ENCODE results near the gene AADACL2.
"Not testable (repeated sequence)": the region's sequence is repeated elsewhere in the genome, so short reads cannot be mapped to it uniquely, and the experiment has no call there.

GRCh38 chr3:151764699-151765098, 31.0 kb downstream of the AADACL2 start:
- TF ChIP-seq POLR2A (IDR thresholded peaks at IDR 0.05; ENCODE audit: low read depth, low read length); SMC3 (IDR thresholded peaks at IDR 0.05; ENCODE audit: low read depth, low read length); CEBPB (IDR thresholded peaks at IDR 0.05; ENCODE audit: low read depth, low read length); MAFK (IDR thresholded peaks at IDR 0.05; ENCODE audit: low read depth, low read length); RAD21 (IDR thresholded peaks at IDR 0.05; ENCODE audit: low read length): not testable (repeated sequence)
- TF ChIP-seq, protein P1, sequence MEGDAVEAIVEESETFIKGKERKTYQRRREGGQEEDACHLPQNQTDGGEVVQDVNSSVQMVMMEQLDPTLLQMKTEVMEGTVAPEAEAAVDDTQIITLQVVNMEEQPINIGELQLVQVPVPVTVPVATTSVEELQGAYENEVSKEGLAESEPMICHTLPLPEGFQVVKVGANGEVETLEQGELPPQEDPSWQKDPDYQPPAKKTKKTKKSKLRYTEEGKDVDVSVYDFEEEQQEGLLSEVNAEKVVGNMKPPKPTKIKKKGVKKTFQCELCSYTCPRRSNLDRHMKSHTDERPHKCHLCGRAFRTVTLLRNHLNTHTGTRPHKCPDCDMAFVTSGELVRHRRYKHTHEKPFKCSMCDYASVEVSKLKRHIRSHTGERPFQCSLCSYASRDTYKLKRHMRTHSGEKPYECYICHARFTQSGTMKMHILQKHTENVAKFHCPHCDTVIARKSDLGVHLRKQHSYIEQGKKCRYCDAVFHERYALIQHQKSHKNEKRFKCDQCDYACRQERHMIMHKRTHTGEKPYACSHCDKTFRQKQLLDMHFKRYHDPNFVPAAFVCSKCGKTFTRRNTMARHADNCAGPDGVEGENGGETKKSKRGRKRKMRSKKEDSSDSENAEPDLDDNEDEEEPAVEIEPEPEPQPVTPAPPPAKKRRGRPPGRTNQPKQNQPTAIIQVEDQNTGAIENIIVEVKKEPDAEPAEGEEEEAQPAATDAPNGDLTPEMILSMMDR (conservative IDR thresholded peaks at IDR 0.05; ENCODE audit: low read depth, low read length) = not testable (repeated sequence)
